Neural progenitor cell (in vitro differentiated cells): ENCODE data around the gene OLFM1. TPM values are rescaled to one million over a fixed set of nuclear protein-coding genes. Genes with fewer than 3 reads are reported as not detected.

Source experiments
- DNase-seq: peaks from one replicate; pipeline ENCODE4 v3.0.0-alpha.2; 2016; ENCODE audit warnings: low spot score
- H2AFZ ChIP-seq: fragments of 200-600 bp; sonication (generic); replicated peaks from 2 replicates; pipeline ENCODE4 v1.6.1; 2016; ENCODE audit warnings: antibody characterized with exemption
- H3F3A ChIP-seq: fragments of 200-600 bp; sonication (generic); 2 replicates; pipeline ENCODE4 v1.6.1; 2016; ENCODE audit warnings: antibody characterized with exemption, low read depth
- H3K27ac ChIP-seq: fragments of 200-600 bp; sonication (generic); 2 replicates; pipeline ENCODE4 v1.5.1; 2016; ENCODE audit warnings: mild to moderate bottlenecking
- H3K27me3 ChIP-seq: fragments of 200-600 bp; sonication (generic); 2 replicates; pipeline ENCODE4 v1.6.1; 2016; ENCODE audit warnings: mild to moderate bottlenecking, moderate library complexity
- H3K36me3 ChIP-seq: fragments of 200-600 bp; sonication (generic); 2 replicates; pipeline ENCODE4 v1.5.1; 2016
- H3K4me1 ChIP-seq: fragments of 200-600 bp; sonication (generic); 2 replicates; pipeline ENCODE4 v1.6.1; 2016; ENCODE audit warnings: mixed run types
- H3K4me2 ChIP-seq: fragments of 200-600 bp; sonication (generic); 2 replicates; pipeline ENCODE4 v1.6.1; 2016
- H3K4me3 ChIP-seq: fragments of 200-600 bp; sonication (generic); 2 replicates; pipeline ENCODE4 v1.5.1; 2016
- H3K79me2 ChIP-seq: fragments of 200-600 bp; sonication (generic); 2 replicates; pipeline ENCODE4 v1.6.1; 2016; ENCODE audit warnings: low read depth
- H3K9ac ChIP-seq: fragments of 200-600 bp; sonication (generic); 2 replicates; pipeline ENCODE4 v1.6.1; 2016
- H3K9me3 ChIP-seq: fragments of 200-600 bp; sonication (generic); 2 replicates; pipeline ENCODE4 v1.5.1; 2016; ENCODE audit warnings: low read depth
- H4K20me1 ChIP-seq: fragments of 200-600 bp; sonication (generic); 2 replicates; pipeline ENCODE4 v1.6.1; 2016; ENCODE audit warnings: low read depth
- H3K27ac Mint-ChIP-seq: 3 replicates; pipeline ENCODE4 v1.8.0; 2021; ENCODE audit warnings: mixed read lengths
- H3K27me3 Mint-ChIP-seq: 2 replicates; pipeline ENCODE4 v1.8.0; 2022; ENCODE audit warnings: low read depth, mild to moderate bottlenecking, inconsistent platforms, moderate library complexity, mixed read lengths; ENCODE audit not compliant: insufficient read depth
- H3K36me3 Mint-ChIP-seq: 3 replicates; pipeline ENCODE4 v1.8.0; 2021; ENCODE audit warnings: mixed read lengths
- H3K4me1 Mint-ChIP-seq: 3 replicates; pipeline ENCODE4 v1.8.0; 2021; ENCODE audit warnings: mixed read lengths
- H3K4me3 Mint-ChIP-seq: 3 replicates; pipeline ENCODE4 v1.8.0; 2021; ENCODE audit warnings: mild to moderate bottlenecking, moderate library complexity, mixed read lengths
- H3K9me3 Mint-ChIP-seq: 3 replicates; pipeline ENCODE4 v1.8.0; 2020; ENCODE audit warnings: mixed read lengths
- CTCF ChIP-seq: fragments of 200-600 bp; sonication (generic); IDR thresholded peaks from 2 replicates; pipeline ENCODE4 v1.5.1; 2017; ENCODE audit warnings: antibody characterized with exemption, mild to moderate bottlenecking
- EZH2 ChIP-seq: fragments of 200-600 bp; sonication (generic); IDR thresholded peaks from 2 replicates; pipeline ENCODE4 v1.6.1; 2017; ENCODE audit warnings: antibody characterized with exemption, mild to moderate bottlenecking, moderate library complexity
- EZH2phosphoT487 ChIP-seq: fragments of 200-600 bp; sonication (generic); IDR thresholded peaks from 2 replicates; pipeline ENCODE4 v1.6.1; 2017; ENCODE audit warnings: antibody characterized with exemption
- total RNA-seq: library from RNA; depleted of rRNA; stranded (reverse); fragments of >200 nt; gene quantifications from 2 replicates; pipeline ENCODE4 v1.2.3, GENCODE V29; 2015; ENCODE audit warnings: low replicate concordance

Gene OLFM1
- total RNA-seq, 1 donor from 2014 or later = 4.0 TPM

DNA sequence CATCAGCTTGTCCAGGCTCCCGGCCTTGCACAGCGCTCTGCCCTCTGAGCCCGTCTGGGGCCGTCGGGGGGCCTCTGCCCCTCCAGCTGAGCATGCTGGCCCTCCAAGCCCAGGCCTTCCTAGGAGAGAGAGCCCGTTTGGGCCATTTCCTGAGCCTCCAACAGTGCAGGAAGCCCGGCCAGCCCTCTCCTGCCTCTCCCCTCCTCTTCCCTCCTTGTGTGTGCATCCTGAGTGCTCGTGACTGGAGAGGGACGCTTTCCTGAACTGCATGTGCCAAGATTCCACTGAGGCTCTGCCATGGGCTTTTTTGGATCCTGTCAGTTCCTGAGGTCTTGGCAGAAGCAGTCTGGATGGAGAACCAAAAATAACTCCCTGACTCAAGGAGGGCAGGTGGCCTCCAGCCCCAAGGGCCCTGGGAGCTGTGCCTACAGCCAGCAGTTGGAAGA, 15.6 kb downstream of the OLFM1 start:
- H3K9me3 ChIP-seq = no peaks in the 10 kb centered on the region
- H2AFZ ChIP-seq = no peak overlapping the region
- no peak for DNase-seq
- no peaks in the 10 kb centered on the region for H3K79me2 ChIP-seq
- no peaks in the 10 kb centered on the region for H3K27me3 ChIP-seq
- Mint-ChIP-seq H3K27ac (no peak overlapping the region), H3K36me3 (no peaks in the 10 kb centered on the region), H3K9me3 (no peaks in the 10 kb centered on the region), H3K4me3 (no peak overlapping the region), H3K4me1 (peaks cover 9% of the 10 kb centered on the region), H3K27me3 (peaks cover 3% of the 10 kb centered on the region)
- no peak overlapping the region for H3K4me2 ChIP-seq
- no peak overlapping the region for H3K9ac ChIP-seq
- no peaks in the 10 kb centered on the region for H3F3A ChIP-seq
- H3K4me3 ChIP-seq = no peak overlapping the region
- no peaks in the 10 kb centered on the region for H3K36me3 ChIP-seq
- H3K4me1 ChIP-seq = peaks cover 10% of the 10 kb centered on the region
- TF ChIP-seq CTCF (no peak), EZH2phosphoT487 (no peak), EZH2 (no peak)
- H3K27ac ChIP-seq = no peak overlapping the region
- H4K20me1 ChIP-seq = peaks cover 25% of the 10 kb centered on the region

GRCh38 chr9:135103931-135104639, 16.6 kb downstream of the OLFM1 start:
- no peak for DNase-seq
- peaks cover 15% of the 10 kb centered on the region for H4K20me1 ChIP-seq
- no peaks in the 10 kb centered on the region for H3K36me3 Mint-ChIP-seq
- peak overlapping the region; percentile 29 for H3K27ac Mint-ChIP-seq
- H3K27me3 Mint-ChIP-seq = peaks cover 3% of the 10 kb centered on the region
- no peaks in the 10 kb centered on the region for H3K79me2 ChIP-seq
- no peaks in the 10 kb centered on the region for H3K36me3 ChIP-seq
- no peaks in the 10 kb centered on the region for H3F3A ChIP-seq
- no peaks in the 10 kb centered on the region for H3K9me3 Mint-ChIP-seq
- H2AFZ ChIP-seq = no peak overlapping the region
- H3K27me3 ChIP-seq = no peaks in the 10 kb centered on the region
- no peak overlapping the region for H3K9ac ChIP-seq
- H3K4me2 ChIP-seq = no peak overlapping the region
- peaks cover 15% of the 10 kb centered on the region for H3K4me1 Mint-ChIP-seq
- H3K9me3 ChIP-seq = no peaks in the 10 kb centered on the region
- no peak overlapping the region for H3K4me3 Mint-ChIP-seq
- H3K27ac ChIP-seq = no peak overlapping the region
- TF ChIP-seq EZH2 = no peak
- no peak for TF ChIP-seq EZH2phosphoT487
- TF ChIP-seq CTCF = no peak
- peaks cover 12% of the 10 kb centered on the region for H3K4me1 ChIP-seq
- H3K4me3 ChIP-seq = no peak overlapping the region

DNA sequence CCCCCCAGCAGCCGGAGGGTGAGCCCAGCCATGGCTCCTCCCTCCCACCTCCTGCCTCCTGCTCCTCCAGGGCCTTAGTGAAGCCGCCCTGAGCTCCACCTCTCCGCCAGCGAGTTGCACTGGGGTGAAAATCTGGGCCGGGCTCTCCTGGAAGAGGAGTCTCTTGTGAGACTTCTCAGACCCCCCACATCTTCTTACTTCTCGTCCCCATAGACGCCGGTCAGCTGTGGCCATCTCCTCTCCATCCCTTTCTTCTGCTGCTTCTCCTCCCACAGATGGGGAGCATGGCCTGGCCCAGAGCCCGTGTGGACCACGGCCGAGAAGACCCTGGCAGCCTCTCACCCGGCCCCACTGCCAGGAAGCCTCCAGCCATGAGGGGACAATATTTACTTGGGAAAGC, 17.3 kb downstream of the OLFM1 start:
- no peaks in the 10 kb centered on the region for H3K9me3 ChIP-seq
- no peak overlapping the region for H3K27ac ChIP-seq
- no peaks in the 10 kb centered on the region for H3K36me3 ChIP-seq
- no peak for TF ChIP-seq EZH2phosphoT487
- no peak for TF ChIP-seq EZH2
- no peak for TF ChIP-seq CTCF
- Mint-ChIP-seq H3K27ac (no peak overlapping the region), H3K27me3 (peaks cover 3% of the 10 kb centered on the region), H3K4me1 (peaks cover 12% of the 10 kb centered on the region), H3K36me3 (no peaks in the 10 kb centered on the region), H3K4me3 (no peak overlapping the region), H3K9me3 (no peaks in the 10 kb centered on the region)
- peaks cover 9% of the 10 kb centered on the region for H4K20me1 ChIP-seq
- no peak overlapping the region for H3K4me3 ChIP-seq
- H3K27me3 ChIP-seq = no peaks in the 10 kb centered on the region
- no peak for DNase-seq
- H3K9ac ChIP-seq = no peak overlapping the region
- H3K79me2 ChIP-seq = no peaks in the 10 kb centered on the region
- H3F3A ChIP-seq = no peaks in the 10 kb centered on the region
- no peak overlapping the region for H3K4me2 ChIP-seq
- H2AFZ ChIP-seq = no peak overlapping the region
- H3K4me1 ChIP-seq = peaks cover 12% of the 10 kb centered on the region
